K562 (cell line): ENCODE results near the gene UBE2O. TPM values are rescaled to one million over a fixed set of nuclear protein-coding genes. Genes with fewer than 3 reads are reported as not detected.
A peak's percentile ranks its signal among the peaks of the same experiment; 100 is the strongest.

Experiments used
- CLOCK ChIP-seq: fragments of 250-450 bp; sonication (Bioruptor Pico); IDR thresholded peaks from 2 replicates; pipeline ENCODE4 v1.4.0; 2020; ENCODE audit warnings: mild to moderate bottlenecking, moderate library complexity, borderline replicate concordance
- NKRF ChIP-seq: fragments of 450-650 bp; IDR thresholded peaks from 2 replicates; pipeline ENCODE4 v1.6.1; 2016; ENCODE audit warnings: borderline replicate concordance
- PRDM10 ChIP-seq: fragments of 450-650 bp; IDR thresholded peaks from 2 replicates; pipeline ENCODE4 v1.6.1; 2018; ENCODE audit not compliant: partially characterized antibody
- ZBTB7A ChIP-seq: IDR thresholded peaks from 2 replicates; pipeline ENCODE4 v1.6.1; 2011; ENCODE audit warnings: low read depth, mild to moderate bottlenecking, low read length, moderate library complexity, borderline replicate concordance; ENCODE audit not compliant: control insufficient read depth
- ZC3H8 ChIP-seq: fragments of 450-650 bp; IDR thresholded peaks from 2 replicates; pipeline ENCODE4 v1.6.1; 2017
- polyA plus RNA-seq, 8 experiments: library from polyadenylated mRNA; depleted of rRNA in 4 of 8; stranded (reverse) in 5 of 8; unstranded in 3 of 8; fragments of >200 nt; fragmentation: Nextera tagmentation in 2 of 8; fragmentation: Illumina TruSeq in 1 of 8; extraction: Ambion mirVana in 2 of 8; extraction: Trizol in 1 of 8; gene quantifications; 2 replicates each; pipeline versions ENCODE4 v1.2.1 to v1.2.3, GENCODE V29; 2011 to 2014; ENCODE audit warnings: inconsistent platforms in 1 of 8, missing spikeins in 1 of 8
- total RNA-seq, 7 experiments: library from RNA; depleted of rRNA in 6 of 7; stranded (reverse); fragments of >200 nt in 6 of 7; fragmentation: Illumina TruSeq in 2 of 7; extraction: Trizol in 2 of 7; gene quantifications; 2 replicates each; pipeline versions ENCODE4 v1.2.1 to v1.2.3, GENCODE V29; 2011 to 2021; ENCODE audit warnings: low replicate concordance in 1 of 7

The UBE2O gene
- total and polyA plus RNA-seq, 9 of the 15 experiments (the other 6 are each of a cell fraction or from before 2014, with no cell fraction given) = 1.6 to 39.7 (median 13.3) TPM

GRCh38 chr17:76354317-76354729, 98.6 kb downstream of the UBE2O start (continued):
- TF ChIP-seq PRDM10 (peak; percentile 40), CLOCK (CRISPR knock-in tag) (no peak), NKRF (peak; percentile 46; the same call in 1 of the 2 replicates), ZC3H8 (no peak), ZBTB7A (peak; percentile 21; the same call in 1 of the 2 replicates)
